OCI-LY3 (cell line): ENCODE results near the gene AGBL5.
"Not testable (repeated sequence)": the region's sequence is repeated elsewhere in the genome, so short reads cannot be mapped to it uniquely, and the experiment has no call there.

ENCODE experiments used
- H2AFZ ChIP-seq: fragments of 200-600, 300-600 bp; shearing (Covaris generic); 2 replicates; pipeline ENCODE4 v1.6.0; 2014; ENCODE audit warnings: antibody characterized with exemption, low read depth, low read length
- H3K27ac ChIP-seq: fragments of 200-600, 300-600 bp; sonication (generic); 2 replicates; pipeline ENCODE4 v1.5.1; 2014; ENCODE audit warnings: mild to moderate bottlenecking, low read length, moderate library complexity, mixed read lengths
- H3K27me3 ChIP-seq: fragments of 200-600, 300-600 bp; sonication (generic); 2 replicates; pipeline ENCODE4 v1.6.1; 2014; ENCODE audit warnings: low read depth, low read length, mixed read lengths
- H3K36me3 ChIP-seq: fragments of 200-600, 300-600 bp; sonication (generic); replicated peaks from 2 replicates; pipeline ENCODE3; 2014; ENCODE audit warnings: low read depth, low read length, mixed read lengths
- H3K4me1 ChIP-seq: fragments of 300-600, 200-600 bp; sonication (generic); 2 replicates; pipeline ENCODE4 v1.6.1; 2014; ENCODE audit warnings: low read length, mixed read lengths
- H3K4me2 ChIP-seq: fragments of 200-600, 300-600 bp; sonication (generic); 2 replicates; pipeline ENCODE4 v1.6.1; 2014; ENCODE audit warnings: low read length, mixed read lengths
- H3K4me3 ChIP-seq: fragments of 300-600, 200-600 bp; sonication (generic); 2 replicates; pipeline ENCODE4 v1.5.1; 2014; ENCODE audit warnings: antibody characterized with exemption, mild to moderate bottlenecking, low read length, moderate library complexity
- H3K79me2 ChIP-seq: fragments of 300-600, 200-600 bp; shearing (Covaris generic); 2 replicates; pipeline ENCODE4 v1.6.1; 2014; ENCODE audit warnings: mild to moderate bottlenecking, low read length, mixed read lengths
- H3K9ac ChIP-seq: fragments of 300-600, 200-600 bp; shearing (Covaris generic); 2 replicates; pipeline ENCODE4 v1.6.0; 2014; ENCODE audit warnings: mild to moderate bottlenecking, low read length, moderate library complexity
- H3K9me3 ChIP-seq: fragments of 200-600, 300-600 bp; shearing (Covaris generic); 2 replicates; pipeline ENCODE4 v1.6.1; 2014; ENCODE audit warnings: low read length, mixed read lengths; ENCODE audit not compliant: insufficient read depth
- H4K20me1 ChIP-seq: fragments of 200-600, 300-600 bp; sonication (generic); 2 replicates; pipeline ENCODE4 v1.6.1; 2016; ENCODE audit warnings: low read length, mixed read lengths; ENCODE audit not compliant: insufficient read depth
- CTCF ChIP-seq: fragments of 200-600, 300-600 bp; sonication (generic); IDR thresholded peaks from 2 replicates; pipeline ENCODE4 v1.5.1; 2014; ENCODE audit warnings: antibody characterized with exemption, low read length, low read depth
- EZH2phosphoT487 ChIP-seq: fragments of 200-600 bp; shearing (Covaris generic); IDR thresholded peaks from 2 replicates; pipeline ENCODE4 v1.6.1; 2018; ENCODE audit warnings: antibody characterized with exemption, mixed run types, low read depth

The AGBL5 gene

GRCh38 chr2:27115519-27115918, 64.1 kb downstream of the AGBL5 start:
- Histone ChIP-seq H3K79me2 (no peaks in the 10 kb centered on the region), H3K27me3 (no peaks in the 10 kb centered on the region), H3K27ac (no peak overlapping the region), H3K4me1 (peaks cover 6% of the 10 kb centered on the region; the same call in 1 of the 2 replicates), H3K9me3 (no peaks in the 10 kb centered on the region), H3K9ac (no peak overlapping the region), H4K20me1 (no peaks in the 10 kb centered on the region), H2AFZ (no peak overlapping the region), H3K4me3 (no peak overlapping the region), H3K4me2 (no peak overlapping the region), H3K36me3 (no peaks in the 10 kb centered on the region)
- TF ChIP-seq EZH2phosphoT487 (no peak), CTCF (no peak)

- Histone ChIP-seq H3K4me3 (peak overlapping the region; percentile 75), H3K9ac (peak overlapping the region; percentile 61), H3K4me1 (peaks cover 8% of the 10 kb centered on the region), H3K4me2 (peak overlapping the region; percentile 81), H3K9me3 (no peaks in the 10 kb centered on the region), H3K27me3 (peaks cover 6% of the 10 kb centered on the region), H2AFZ (0 out of 2 replicates have a peak overlapping the region, but pooled peaks have one; percentile 18), H3K36me3 (no peaks in the 10 kb centered on the region), H3K27ac (no peak overlapping the region), H4K20me1 (no peaks in the 10 kb centered on the region), H3K79me2 (no peaks in the 10 kb centered on the region)
- TF ChIP-seq CTCF (no peak), EZH2phosphoT487 (no peak)
Observed at GRCh38 chr2:27117995-27118524, 66.6 kb downstream of the AGBL5 start.

GRCh38 chr2:27118525-27119329, 67.3 kb downstream of the AGBL5 start, which contains the start of gene CGREF1:
TSS of gene CGREF1 (minus strand) at chr2:27119128. CDS start at chr2:27104366, 14,762 bp downstream.
- Histone ChIP-seq H2AFZ (peak within 1 kb of the TSS; percentile 80), H3K9ac (peak within 1 kb of the TSS; percentile 61), H3K4me3 (peak within 1 kb of the TSS; percentile 75), H4K20me1 (no peaks in the 10 kb centered on the region), H3K4me2 (peak within 1 kb of the TSS; percentile 81), H3K27ac (no peak within 1 kb of the TSS), H3K27me3 (peaks cover 6% of the 10 kb centered on the region), H3K36me3 (no peaks in the 10 kb centered on the region), H3K4me1 (peaks cover 11% of the 10 kb centered on the region), H3K79me2 (no peaks in the 10 kb centered on the region), H3K9me3 (no peaks in the 10 kb centered on the region)
- no peak for TF ChIP-seq EZH2phosphoT487

- H3K27me3 ChIP-seq, H3K36me3 ChIP-seq, H3K27ac ChIP-seq, H4K20me1 ChIP-seq, H3K9me3 ChIP-seq, H3K79me2 ChIP-seq: not testable (repeated sequence)
- Histone ChIP-seq H3K4me1 (peaks cover 15% of the 10 kb centered on the region), H3K4me3 (peak overlapping the region; percentile 75), H3K9ac (peak overlapping the region; percentile 61), H3K4me2 (peak overlapping the region; percentile 81), H2AFZ (peak overlapping the region; percentile 80)
Observed at GRCh38 chr2:27119330-27119670, 67.8 kb downstream of the AGBL5 start.
